ENCODE measurements around the gene MYEOV. TPM values are rescaled to one million over a fixed set of nuclear protein-coding genes. Genes with fewer than 3 reads are reported as not detected.

Gene MYEOV
- total RNA-seq, 1 experiment from 2014 or later = 0.22 TPM

DNA sequence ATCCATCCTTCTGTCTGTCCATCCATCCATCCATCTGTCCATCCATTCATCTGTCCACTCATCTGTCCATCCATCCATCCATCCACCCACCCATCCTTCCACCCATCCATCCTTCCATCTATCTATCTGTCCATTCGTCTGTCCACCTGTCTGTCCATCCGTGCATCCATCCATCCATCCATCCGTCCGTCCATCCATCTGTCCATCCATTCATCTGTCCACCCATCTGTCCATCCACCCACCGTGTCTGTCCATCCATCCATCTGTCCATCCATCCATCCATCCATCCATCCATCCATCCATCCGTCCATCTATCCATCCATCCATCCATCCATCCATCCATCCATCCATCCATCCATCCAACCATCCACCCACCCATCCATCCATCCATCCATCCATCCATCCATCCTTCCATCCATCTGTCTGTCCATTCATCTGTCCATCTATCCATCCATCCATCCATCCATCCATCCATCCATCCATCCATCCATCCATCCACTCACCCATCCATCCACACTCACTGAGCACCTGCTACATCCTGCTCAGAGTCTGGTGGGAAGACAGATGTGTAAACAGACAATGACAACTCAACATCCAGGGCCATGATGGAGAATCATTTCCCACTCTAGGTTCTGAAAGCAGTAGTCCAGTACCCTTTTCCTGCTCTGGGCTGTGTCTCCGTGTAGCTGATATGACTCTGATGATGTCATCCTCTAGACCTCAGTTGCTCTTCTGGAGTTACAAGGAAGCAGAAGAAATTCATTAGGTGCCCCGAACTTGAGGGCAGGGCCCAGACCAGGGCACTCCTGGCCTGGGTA, 30.8 kb upstream of the MYEOV start:
- no peak overlapping the region for H3K27ac ChIP-seq (ENCODE audit: insufficient read length, low read depth, low read length)
- no peak overlapping the region for H3T11ph ChIP-seq (ENCODE audit: low read length)
- H3K79me2 ChIP-seq (ENCODE audit: insufficient read depth, low read length) = no peaks in the 10 kb centered on the region
- H4K8ac ChIP-seq (replicated peaks; ENCODE audit: insufficient read length, low read depth, low read length) = no peak overlapping the region
- no peak overlapping the region; a peak in 1 of 7 replicates for H3K27ac Mint-ChIP-seq
- no peak overlapping the region for H2BK120ac ChIP-seq (ENCODE audit: low read depth, low read length, poor library complexity, severe bottlenecking)
- peaks cover 14% of the 10 kb centered on the region for H3K27me3 Mint-ChIP-seq (ENCODE audit: low read depth)
- no peak for DNase-seq
- H3K36me3 Mint-ChIP-seq (ENCODE audit: insufficient read depth in 1 of 3, low read depth in 3 of 3) = peaks cover 0 to 10% (median 8%) of the 10 kb centered on the region in 3 experiments; a peak in 4 of 7 replicates
- H3K9ac ChIP-seq (ENCODE audit: extremely low read depth, insufficient read length, low read length) = no peak overlapping the region
- peaks cover 11 to 14% of the 10 kb centered on the region in 2 experiments for H3K4me1 Mint-ChIP-seq
- H3K14ac ChIP-seq (ENCODE audit: insufficient read depth, low read length) = no peak overlapping the region
- H2BK12ac ChIP-seq (ENCODE audit: insufficient read length, low read depth, low read length) = no peak overlapping the region
- TF ChIP-seq, protein P1, sequence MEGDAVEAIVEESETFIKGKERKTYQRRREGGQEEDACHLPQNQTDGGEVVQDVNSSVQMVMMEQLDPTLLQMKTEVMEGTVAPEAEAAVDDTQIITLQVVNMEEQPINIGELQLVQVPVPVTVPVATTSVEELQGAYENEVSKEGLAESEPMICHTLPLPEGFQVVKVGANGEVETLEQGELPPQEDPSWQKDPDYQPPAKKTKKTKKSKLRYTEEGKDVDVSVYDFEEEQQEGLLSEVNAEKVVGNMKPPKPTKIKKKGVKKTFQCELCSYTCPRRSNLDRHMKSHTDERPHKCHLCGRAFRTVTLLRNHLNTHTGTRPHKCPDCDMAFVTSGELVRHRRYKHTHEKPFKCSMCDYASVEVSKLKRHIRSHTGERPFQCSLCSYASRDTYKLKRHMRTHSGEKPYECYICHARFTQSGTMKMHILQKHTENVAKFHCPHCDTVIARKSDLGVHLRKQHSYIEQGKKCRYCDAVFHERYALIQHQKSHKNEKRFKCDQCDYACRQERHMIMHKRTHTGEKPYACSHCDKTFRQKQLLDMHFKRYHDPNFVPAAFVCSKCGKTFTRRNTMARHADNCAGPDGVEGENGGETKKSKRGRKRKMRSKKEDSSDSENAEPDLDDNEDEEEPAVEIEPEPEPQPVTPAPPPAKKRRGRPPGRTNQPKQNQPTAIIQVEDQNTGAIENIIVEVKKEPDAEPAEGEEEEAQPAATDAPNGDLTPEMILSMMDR (conservative IDR thresholded peaks at IDR 0.05) = no peak
- H3K9me3 ChIP-seq (ENCODE audit: control insufficient read depth, low read depth, low read length) = no peaks in the 10 kb centered on the region
- WGBS (ENCODE audit: extremely low coverage, insufficient read length, low lambda C conversion rate) = 100% methylated on average over 1 of the region's 8 CpGs
- H3K23me2 ChIP-seq (ENCODE audit: insufficient read length, low read depth, low read length, poor library complexity, severe bottlenecking) = no peaks in the 10 kb centered on the region
- H4K91ac ChIP-seq (ENCODE audit: insufficient read length, low read depth, low read length) = no peak overlapping the region
- no peaks in the 10 kb centered on the region for H4K20me1 ChIP-seq (ENCODE audit: control insufficient read depth, insufficient read depth, insufficient read length)
- H3K79me1 ChIP-seq (ENCODE audit: insufficient read depth, low read depth, low read length, poor library complexity, severe bottlenecking) = no peaks in the 10 kb centered on the region
- no peak overlapping the region for H3K4me2 ChIP-seq (ENCODE audit: insufficient read depth, insufficient read length, low read length)
- peak overlapping the region in 1 of 2 experiments; percentile 30; a peak in 1 of 5 replicates for H3K4me3 Mint-ChIP-seq
- H2AFZ ChIP-seq (ENCODE audit: low read length) = no peak overlapping the region
- H3K27me3 ChIP-seq (ENCODE audit: insufficient read depth, low read length) = no peaks in the 10 kb centered on the region
- no peak overlapping the region for H3K23ac ChIP-seq (ENCODE audit: insufficient read length, low read depth, low read length)
- H3K4me1 ChIP-seq (ENCODE audit: insufficient read depth, low read length) = peaks cover 2% of the 10 kb centered on the region; the same call in 1 of the 2 replicates
- no peak overlapping the region for H3K56ac ChIP-seq (ENCODE audit: insufficient read length, low read depth, low read length)
- H3K9me3 Mint-ChIP-seq = peaks cover 11 to 12% of the 10 kb centered on the region in 2 experiments
- no peak overlapping the region for H2BK5ac ChIP-seq (ENCODE audit: insufficient read length, low read length)
- no peak overlapping the region for H2BK20ac ChIP-seq (ENCODE audit: low read depth, low read length, poor library complexity, severe bottlenecking)
- H3K18ac ChIP-seq (ENCODE audit: insufficient read length, low read depth, low read length) = no peak overlapping the region
- no peak overlapping the region for H3K4ac ChIP-seq (ENCODE audit: low read depth, low read length)
- H2AK5ac ChIP-seq (ENCODE audit: insufficient read length, low read length) = no peak overlapping the region
- no peak overlapping the region for H2BK15ac ChIP-seq (ENCODE audit: low read depth, low read length)
- H4K5ac ChIP-seq (ENCODE audit: insufficient read length, low read depth, low read length) = no peak overlapping the region

Data from H9 (cell line).